Measurements from ENCODE around the gene MAP2K3. TPM values are rescaled to one million over a fixed set of nuclear protein-coding genes. Genes with fewer than 3 reads are reported as not detected.

MAP2K3 gene
- total RNA-seq, 1 donor from 2014 or later = 42.2 TPM

DNA sequence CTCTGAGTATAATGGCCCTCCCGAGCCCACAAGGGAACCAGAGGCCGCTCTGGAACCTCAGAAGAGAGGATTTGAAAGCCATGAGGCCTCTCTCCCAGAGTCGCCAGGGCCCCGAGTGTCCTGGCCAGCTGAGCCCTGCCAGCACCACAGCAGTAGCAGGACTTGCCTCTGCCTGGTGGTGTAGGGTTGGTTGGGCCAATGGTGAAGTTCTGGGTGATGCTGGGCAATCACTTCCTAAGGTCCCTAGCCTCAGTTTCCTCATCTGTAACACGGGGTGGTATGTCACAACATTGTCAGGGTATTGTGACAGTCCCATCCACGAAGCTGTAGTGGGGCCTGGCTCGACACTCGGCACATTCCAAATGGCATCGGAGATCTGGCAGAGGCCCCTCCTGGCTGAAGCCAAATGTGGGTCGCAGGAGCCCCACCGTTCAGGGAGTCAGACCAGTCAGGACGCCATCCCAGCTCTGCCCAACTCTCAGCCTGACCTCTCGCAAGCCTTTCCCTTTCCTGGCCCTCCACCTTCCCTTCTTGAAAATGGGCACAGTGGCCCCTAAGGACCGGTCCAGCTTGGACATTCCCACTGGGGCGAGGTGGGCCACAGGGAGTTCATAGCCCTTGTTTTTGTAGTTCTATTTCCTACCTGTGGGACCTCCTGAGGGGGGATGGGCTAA, 33.0 kb upstream of the MAP2K3 start:
- ATAC-seq (peak; percentile 7), DNase-seq (ENCODE audit: low spot score) (no peak)
- intact Hi-C loops (cut with DNase I) = no loop called here

GRCh38 chr17:21252289-21252795, 32.2 kb upstream of the MAP2K3 start:
- intact Hi-C loops (cut with DNase I) = no loop called here
- ATAC-seq = peak; percentile 2
- no peak for DNase-seq (ENCODE audit: low spot score)

DNA sequence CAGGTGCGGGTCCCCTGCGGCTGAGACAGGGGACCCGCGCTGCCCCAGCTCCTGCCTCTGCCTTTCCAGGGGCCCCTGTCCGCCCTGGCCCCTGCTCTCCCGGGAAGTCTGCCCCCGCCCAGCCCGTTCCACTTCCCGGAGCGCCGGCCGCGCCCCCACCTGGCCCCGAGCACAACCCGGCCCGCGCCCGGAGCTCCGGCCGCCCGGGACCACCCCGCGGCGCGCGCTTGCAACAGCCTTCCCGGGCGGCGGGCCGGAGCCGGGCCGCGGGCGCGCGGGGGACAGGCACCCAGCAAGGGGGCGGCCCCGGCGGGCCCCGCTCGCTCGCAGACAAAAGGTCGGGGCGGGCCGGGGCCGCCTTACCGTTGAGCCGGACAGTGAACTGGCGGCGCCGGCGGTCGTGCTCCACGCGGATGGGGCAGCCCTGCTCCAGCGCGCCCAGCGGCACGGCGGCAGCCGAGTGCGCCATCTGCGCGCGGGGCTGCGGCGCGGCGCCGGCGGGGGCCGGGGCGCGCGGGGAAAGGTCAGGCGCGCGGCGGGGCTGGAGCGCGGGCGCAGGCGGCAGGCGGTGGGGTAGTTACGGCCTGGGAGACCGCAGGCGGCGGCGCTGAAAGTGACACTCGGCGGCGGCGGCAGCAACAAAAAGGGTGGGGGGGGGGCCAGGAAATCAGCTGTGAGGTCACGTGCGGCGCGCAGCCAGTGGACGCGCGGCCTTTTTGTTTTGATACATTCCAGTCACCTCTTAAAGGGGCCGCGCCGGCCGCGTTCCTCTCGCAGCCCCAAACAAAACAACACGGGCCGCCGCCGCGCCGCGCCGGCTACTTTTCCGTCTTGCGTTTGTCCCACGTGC, 31.5 kb upstream of the MAP2K3 start, which contains the start of gene NATD1:
Gene NATD1 (minus strand): TSS at position 615 of the 850 bp plus-strand sequence. CDS start 146 bp downstream, at position 469.
- peak; percentile 87 for ATAC-seq
- intact Hi-C loops (cut with DNase I) = no loop called here
- DNase-seq (ENCODE audit: low spot score) = peak; percentile 91

GRCh38 chr17:21253646-21254441, 30.7 kb upstream of the MAP2K3 start:
- intact Hi-C loops (cut with DNase I) = no loop called here
- ATAC-seq (peak; percentile 14), DNase-seq (ENCODE audit: low spot score) (no peak)

GRCh38 chr17:21258593-21258992, 25.9 kb upstream of the MAP2K3 start:
- ATAC-seq = no peak
- intact Hi-C loops (cut with DNase I) = no loop called here
- no peak for DNase-seq (ENCODE audit: low spot score)

DNA sequence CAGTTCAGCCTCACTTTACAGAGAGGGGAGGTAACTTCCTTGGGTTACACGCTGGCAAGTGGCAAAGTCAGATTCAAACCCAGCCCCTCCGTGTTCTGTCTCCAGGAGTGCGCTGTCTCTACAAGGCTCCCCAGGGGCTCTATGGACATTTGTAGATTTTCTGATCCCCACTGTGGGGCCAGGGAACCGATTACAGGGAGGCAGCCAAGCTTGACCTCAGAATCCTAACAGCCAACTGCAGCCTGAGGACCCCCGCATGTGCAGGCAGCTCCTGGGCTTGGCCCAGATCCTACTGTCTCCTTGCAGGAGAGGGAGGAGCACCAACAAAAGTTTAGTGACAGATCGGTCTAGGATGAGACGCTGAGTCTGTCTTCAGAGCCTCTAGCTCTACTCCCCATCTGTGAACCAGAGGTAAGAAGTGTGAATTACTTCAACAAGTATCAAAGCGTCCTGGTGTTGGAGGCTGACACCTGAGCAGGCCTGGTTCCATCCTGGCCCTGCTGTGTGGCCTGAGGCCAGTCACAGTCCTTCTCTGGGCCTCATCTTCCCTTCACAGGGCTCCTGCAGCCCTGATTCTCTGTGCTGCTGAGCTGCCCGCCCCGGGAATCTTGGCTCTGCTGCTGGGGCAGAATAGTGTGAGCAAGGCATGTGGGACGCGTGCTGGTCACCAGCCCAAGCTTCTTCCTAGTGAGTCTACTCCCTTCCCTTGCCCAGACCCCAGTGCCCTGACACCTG, 22.1 kb upstream of the MAP2K3 start:
- DNase-seq (ENCODE audit: low spot score) (no peak), ATAC-seq (no peak)
- intact Hi-C loops (cut with DNase I) = no loop called here

GRCh38 chr17:21263376-21263775, 21.1 kb upstream of the MAP2K3 start:
- intact Hi-C loops (cut with DNase I) = no loop called here
- no peak for ATAC-seq
- DNase-seq (ENCODE audit: low spot score) = no peak

DNA sequence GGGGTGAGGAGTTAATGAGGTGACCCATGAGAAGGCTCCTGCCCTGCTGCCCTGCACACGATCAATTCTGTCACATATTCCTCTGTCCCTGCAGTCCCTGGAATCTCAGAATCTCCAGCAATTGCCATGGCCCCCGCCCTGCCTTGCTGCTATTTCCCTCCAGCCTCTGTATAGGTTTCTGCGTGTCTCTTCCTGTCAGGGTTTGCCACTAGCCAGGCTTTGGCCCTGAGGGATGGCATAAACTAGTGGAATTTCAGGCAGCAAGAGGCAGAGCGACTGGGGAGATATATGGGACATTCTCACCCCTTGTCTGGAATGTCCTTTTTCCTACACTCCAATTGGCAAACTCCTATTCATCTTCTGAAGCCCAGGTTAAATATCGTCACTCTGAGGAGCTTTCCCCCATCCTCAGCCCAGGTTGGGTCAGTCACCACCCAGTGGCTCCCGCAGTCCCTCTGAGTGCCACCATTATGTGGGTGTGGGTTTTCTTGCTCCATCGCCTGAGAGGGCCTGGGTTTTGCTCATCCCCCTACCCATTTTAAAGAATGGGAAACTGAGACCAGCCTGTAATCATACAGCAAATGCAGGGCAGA, 15.8 kb upstream of the MAP2K3 start:
- intact Hi-C loops (cut with DNase I) = no loop called here
- ATAC-seq = no peak

GRCh38 chr17:21269394-21269793, 15.1 kb upstream of the MAP2K3 start:
- DNase-seq (ENCODE audit: low spot score) = no peak
- no peak for ATAC-seq
- intact Hi-C loops (cut with DNase I) = no loop called here

More for the DNA sequence above, 15.8 kb upstream of the MAP2K3 start:
- no peak for DNase-seq (ENCODE audit: low spot score)

GRCh38 chr17:21271454-21272183, 12.9 kb upstream of the MAP2K3 start:
- no peak for DNase-seq (ENCODE audit: low spot score)
- no peak for ATAC-seq
- intact Hi-C loops (cut with DNase I) = loop anchor here (10.0 kb wide), 1 partner anchor 57 kb away; the partner anchor contains the start of gene TMEM11

DNA sequence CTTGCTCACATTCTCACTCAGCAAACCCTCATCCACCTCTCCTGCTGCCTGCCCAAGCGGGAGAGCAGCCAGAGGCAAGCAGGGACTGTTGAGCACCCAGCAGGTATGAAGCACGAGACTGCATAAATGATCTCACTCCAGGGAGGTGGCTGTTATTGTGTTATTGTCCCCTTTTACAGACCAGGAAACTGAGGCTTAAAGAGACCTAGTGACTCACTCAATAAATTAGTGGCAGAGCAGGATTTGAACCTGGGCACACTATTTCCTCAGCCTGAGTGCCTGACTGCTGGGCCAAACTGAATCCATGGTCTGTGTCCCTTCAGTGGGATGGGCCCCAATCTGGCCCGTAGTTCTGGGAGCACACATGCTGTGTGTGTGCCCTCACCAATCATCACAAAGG, 12.3 kb upstream of the MAP2K3 start:
- ATAC-seq (no peak), DNase-seq (ENCODE audit: low spot score) (no peak)
- intact Hi-C loops (cut with DNase I) = loop anchor here (10.0 kb wide), 1 partner anchor 57 kb away; the partner anchor contains the start of gene TMEM11

GRCh38 chr17:21272881-21273792, 11.4 kb upstream of the MAP2K3 start:
- intact Hi-C loops (cut with DNase I) = loop anchor here (10.0 kb wide), 1 partner anchor 58 kb away; the partner anchor contains the start of gene TMEM11
- no peak for DNase-seq (ENCODE audit: low spot score)
- no peak for ATAC-seq

DNA sequence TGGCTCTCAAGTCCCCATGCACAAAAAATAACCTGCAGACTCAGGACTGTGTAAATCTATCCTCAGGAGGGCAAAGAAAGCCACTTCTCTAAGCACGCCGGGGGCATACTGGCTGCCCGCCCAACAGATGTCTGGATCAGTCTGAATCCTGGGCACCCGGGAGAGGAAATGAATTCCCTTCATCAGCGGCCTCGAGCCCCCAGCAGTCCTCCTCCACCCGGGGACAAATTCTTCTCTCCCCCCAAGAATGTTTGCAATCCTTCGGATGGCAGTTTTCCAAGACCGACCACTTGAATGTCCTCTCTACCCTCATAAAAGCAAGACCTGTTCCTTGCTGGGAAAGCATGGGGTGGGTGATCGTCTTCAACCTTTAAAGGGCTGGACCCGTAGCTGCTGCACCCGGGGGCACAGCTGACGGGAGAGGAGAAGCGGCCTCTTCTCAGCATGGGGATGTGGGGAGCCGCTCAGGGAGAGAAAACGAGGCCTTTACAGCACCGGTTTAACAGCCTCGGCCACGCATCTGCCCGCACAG, 9.4 kb upstream of the MAP2K3 start:
- DNase-seq (ENCODE audit: low spot score) (no peak), ATAC-seq (no peak)
- intact Hi-C loops (cut with DNase I) = loop anchor here (10.0 kb wide), 1 partner anchor 60 kb away; the partner anchor contains the start of gene TMEM11

GRCh38 chr17:21275579-21276263, 8.8 kb upstream of the MAP2K3 start:
- ATAC-seq (peak; percentile 98), DNase-seq (ENCODE audit: low spot score) (peak; percentile 98)
- intact Hi-C loops (cut with DNase I) = loop anchor here (10.0 kb wide), 1 partner anchor 61 kb away; the partner anchor contains the start of gene TMEM11

- intact Hi-C loops (cut with DNase I) = loop anchor here (10.0 kb wide), 1 partner anchor 61 kb away; the partner anchor contains the start of gene TMEM11
- ATAC-seq = no peak
- DNase-seq (ENCODE audit: low spot score) = no peak
Observed at GRCh38 chr17:21276264-21276588, 8.3 kb upstream of the MAP2K3 start.

Measured in sciatic nerve (tissue), 2 donors.